Neuronal stem cell (in vitro differentiated cells): Measurements from ENCODE around the gene UBQLN1.
A peak's percentile ranks its signal among the peaks of the same experiment; 100 is the strongest.

Experiments
- DNase-seq: peaks from one replicate; pipeline ENCODE4 v3.0.0-alpha.2; 2013; ENCODE audit warnings: low spot score
- H2AFZ ChIP-seq: one replicate; pipeline ENCODE4 v1.6.1; 2013; ENCODE audit warnings: mild to moderate bottlenecking, low read length, inconsistent platforms
- H2AK5ac ChIP-seq: 2 replicates; pipeline ENCODE4 v1.6.1; 2013; ENCODE audit warnings: low read depth, mild to moderate bottlenecking, inconsistent platforms, low read length, moderate library complexity, mixed read lengths
- H2BK120ac ChIP-seq: 2 replicates; pipeline ENCODE4 v1.6.1; 2013; ENCODE audit warnings: low read depth, mild to moderate bottlenecking, inconsistent platforms, low read length, moderate library complexity, mixed read lengths
- H2BK12ac ChIP-seq: one replicate; pipeline ENCODE4 v1.6.1; 2013; ENCODE audit warnings: low read length, inconsistent platforms
- H2BK15ac ChIP-seq: 2 replicates; pipeline ENCODE4 v1.6.1; 2013; ENCODE audit warnings: mild to moderate bottlenecking, low read length, inconsistent platforms, mixed read lengths
- H2BK5ac ChIP-seq: one replicate; pipeline ENCODE4 v1.6.1; 2013; ENCODE audit warnings: inconsistent platforms, mild to moderate bottlenecking, low read length, moderate library complexity
- H3K14ac ChIP-seq: one replicate; pipeline ENCODE4 v1.6.1; 2013; ENCODE audit warnings: low read length, inconsistent platforms
- H3K18ac ChIP-seq: 2 replicates; pipeline ENCODE4 v1.6.1; 2013; ENCODE audit warnings: low read length, inconsistent platforms
- H3K23ac ChIP-seq: 2 replicates; pipeline ENCODE4 v1.6.1; 2013; ENCODE audit warnings: low read depth, mild to moderate bottlenecking, mixed read lengths, low read length, inconsistent platforms; ENCODE audit not compliant: poor library complexity
- H3K27ac ChIP-seq: replicated peaks from 3 replicates; pipeline ENCODE4 v1.5.1; 2013; ENCODE audit warnings: low read length, inconsistent platforms
- H3K27me3 ChIP-seq, 3 experiments: 2 replicates each; pipeline ENCODE4 v1.6.1; 2013; ENCODE audit warnings: low read length in 3 of 3, mild to moderate bottlenecking in 2 of 3, inconsistent platforms in 1 of 3, low read depth in 1 of 3, mixed read lengths in 1 of 3, moderate library complexity in 1 of 3; ENCODE audit not compliant: control insufficient read depth in 3 of 3, insufficient read depth in 3 of 3
- H3K36me3 ChIP-seq, 2 donors: replicated peaks in 1 of 2; 2 replicates each; pipeline ENCODE4 v1.6.1; 2013; ENCODE audit warnings: low read length in 2 of 2; ENCODE audit not compliant: control insufficient read depth in 2 of 2, insufficient read depth in 2 of 2
- H3K4ac ChIP-seq: 2 replicates; pipeline ENCODE4 v1.6.1; 2013; ENCODE audit warnings: inconsistent platforms, mild to moderate bottlenecking, low read length, moderate library complexity
- H3K4me1 ChIP-seq, 2 donors: 1 replicate in 1 of 2; 2 replicates in 1 of 2; pipeline ENCODE4 v1.6.1; 2013; ENCODE audit warnings: low read length in 2 of 2, low read depth in 1 of 2; ENCODE audit not compliant: control insufficient read depth in 2 of 2, insufficient read depth in 1 of 2
- H3K4me2 ChIP-seq: one replicate; pipeline ENCODE4 v1.6.1; 2013; ENCODE audit warnings: mild to moderate bottlenecking, low read length, inconsistent platforms; ENCODE audit not compliant: insufficient read depth, poor library complexity, severe bottlenecking
- H3K4me3 ChIP-seq, 2 donors: 2 replicates each; pipeline ENCODE4 v1.5.1; 2013; ENCODE audit warnings: low read length in 2 of 2, mild to moderate bottlenecking in 2 of 2, inconsistent platforms in 1 of 2, moderate library complexity in 1 of 2
- H3K79me1 ChIP-seq: one replicate; pipeline ENCODE4 v1.6.1; 2013; ENCODE audit warnings: low read depth, mild to moderate bottlenecking, inconsistent platforms, low read length, moderate library complexity
- H3K9ac ChIP-seq: one replicate; pipeline ENCODE4 v1.6.1; 2013; ENCODE audit warnings: mild to moderate bottlenecking, low read depth, low read length, inconsistent platforms; ENCODE audit not compliant: poor library complexity
- H3K9me3 ChIP-seq, 2 donors: replicated peaks in 1 of 2; 2 replicates each; pipeline versions ENCODE3 to v1.6.1; 2013; ENCODE audit warnings: low read length in 2 of 2, mild to moderate bottlenecking in 2 of 2, inconsistent platforms in 1 of 2, low read depth in 1 of 2, mixed read lengths in 1 of 2, moderate library complexity in 1 of 2; ENCODE audit not compliant: control insufficient read depth in 2 of 2, insufficient read depth in 1 of 2
- H4K8ac ChIP-seq: one replicate; pipeline ENCODE4 v1.6.1; 2013; ENCODE audit warnings: low read depth, mild to moderate bottlenecking, inconsistent platforms, low read length, moderate library complexity
- H4K91ac ChIP-seq: one replicate; pipeline ENCODE4 v1.6.1; 2013; ENCODE audit warnings: low read length, low read depth, mild to moderate bottlenecking, inconsistent platforms; ENCODE audit not compliant: poor library complexity
- WGBS, 2 donors: extraction: QIAGEN DNeasy Blood & Tissue Kit; methylation state at CpG; one replicate each; pipeline ENCODE4 v1.1.7; 2013; ENCODE audit warnings: missing lambda C conversion rate in 2 of 2, mixed read lengths in 1 of 2; ENCODE audit not compliant: insufficient read length in 2 of 2, insufficient replicate concordance in 1 of 2; ENCODE audit errors: extremely low coverage in 2 of 2; 5-methylcytosine and 5-hydroxymethylcytosine counted together

Gene UBQLN1

GRCh38 chr9:83633255-83633654 is 74.5 kb downstream of the UBQLN1 start:
- H3K4me2 ChIP-seq, result no peak overlapping the region
- H3K9me3 ChIP-seq, result no peaks in the 10 kb centered on the region
- no peak overlapping the region for H3K18ac ChIP-seq
- H2AFZ ChIP-seq, result no peak overlapping the region
- no peak overlapping the region for H3K4me3 ChIP-seq
- peaks cover 5 to 13% of the 10 kb centered on the region in 2 donors for H3K36me3 ChIP-seq
- no peak overlapping the region for H4K8ac ChIP-seq
- H4K91ac ChIP-seq, result no peak overlapping the region
- H3K4ac ChIP-seq, result no peak overlapping the region
- DNase-seq, result no peak
- H3K27ac ChIP-seq, result no peak overlapping the region
- H2BK12ac ChIP-seq, result no peak overlapping the region
- H3K27me3 ChIP-seq, result no peaks in the 10 kb centered on the region
- peaks cover 2% of the 10 kb centered on the region in 2 donors for H3K4me1 ChIP-seq
- H2BK5ac ChIP-seq, result no peak overlapping the region
- H2AK5ac ChIP-seq, result no peak overlapping the region
- H3K14ac ChIP-seq, result no peak overlapping the region
- no peak overlapping the region for H3K23ac ChIP-seq
- no peaks in the 10 kb centered on the region for H3K79me1 ChIP-seq
- H2BK120ac ChIP-seq, result no peak overlapping the region
- no CpG with 5 or more reads among the region's 1 CpG for WGBS, 2 donors
- H3K9ac ChIP-seq, result no peak overlapping the region
- H2BK15ac ChIP-seq, result no peak overlapping the region

DNA sequence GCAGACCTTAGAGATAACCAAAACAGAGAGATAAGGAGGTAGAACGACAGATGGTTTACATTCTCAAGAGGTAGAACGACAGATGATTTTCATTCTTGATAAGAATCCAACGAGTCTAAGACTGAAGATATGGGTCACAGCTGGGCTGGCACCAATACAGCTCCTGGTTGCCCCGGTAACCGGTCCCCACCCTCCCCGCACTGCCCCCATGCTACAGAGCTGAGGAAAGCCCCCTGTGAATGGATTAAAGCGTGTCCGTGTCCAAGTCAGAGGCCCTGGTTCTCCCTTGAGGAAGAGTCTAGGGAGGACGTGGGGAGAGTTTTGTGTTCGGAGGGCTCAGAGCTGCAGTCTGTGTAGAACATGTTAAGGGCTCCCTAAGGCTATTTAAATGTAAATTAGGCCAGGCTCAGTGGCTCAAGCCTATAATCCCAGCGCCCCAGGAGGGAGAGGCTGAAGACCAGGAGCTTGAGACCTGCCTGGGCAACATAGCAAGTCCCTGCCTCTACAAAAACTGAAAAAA is 76.8 kb downstream of the UBQLN1 start:
- Histone ChIP-seq H3K4me3 (no peak overlapping the region), H3K27me3 (no peaks in the 10 kb centered on the region), H4K91ac (no peak overlapping the region), H3K27ac (peak overlapping the region; percentile 71), H2BK15ac (no peak overlapping the region), H3K18ac (no peak overlapping the region), H4K8ac (no peak overlapping the region), H3K4ac (no peak overlapping the region), H2BK12ac (no peak overlapping the region), H2BK5ac (no peak overlapping the region), H2BK120ac (no peak overlapping the region), H3K9me3 (peaks cover 0 to 2% of the 10 kb centered on the region in 2 donors), H3K14ac (no peak overlapping the region), H3K23ac (no peak overlapping the region), H3K4me2 (no peak overlapping the region), H2AFZ (no peak overlapping the region), H3K4me1 (peaks cover 2% of the 10 kb centered on the region in 2 donors), H2AK5ac (no peak overlapping the region), H3K79me1 (no peaks in the 10 kb centered on the region), H3K36me3 (peaks cover 7 to 25% of the 10 kb centered on the region in 2 donors), H3K9ac (no peak overlapping the region)
- peak; percentile 59 for DNase-seq
- no CpG with 5 or more reads among the region's 11 CpGs for WGBS, 2 donors

GRCh38 chr9:83629433-83630104 is 78.2 kb downstream of the UBQLN1 start:
- H3K27ac ChIP-seq, result no peak overlapping the region
- H2AFZ ChIP-seq, result no peak overlapping the region
- no peak overlapping the region for H3K4me3 ChIP-seq
- no peak overlapping the region for H3K23ac ChIP-seq
- no CpG with 5 or more reads among the region's 7 CpGs for WGBS, 2 donors
- no peak overlapping the region for H2BK15ac ChIP-seq
- no peaks in the 10 kb centered on the region for H3K79me1 ChIP-seq
- no peak overlapping the region for H3K14ac ChIP-seq
- no peak overlapping the region for H3K4ac ChIP-seq
- H2BK12ac ChIP-seq, result no peak overlapping the region
- H3K18ac ChIP-seq, result no peak overlapping the region
- no peak overlapping the region for H4K8ac ChIP-seq
- DNase-seq, result no peak
- H2BK5ac ChIP-seq, result no peak overlapping the region
- peaks cover 0 to 2% of the 10 kb centered on the region in 2 donors for H3K9me3 ChIP-seq
- H3K9ac ChIP-seq, result no peak overlapping the region
- H3K4me2 ChIP-seq, result no peak overlapping the region
- no peak overlapping the region for H2AK5ac ChIP-seq
- peaks cover 7 to 25% of the 10 kb centered on the region in 2 donors for H3K36me3 ChIP-seq
- no peak overlapping the region for H4K91ac ChIP-seq
- no peak overlapping the region for H2BK120ac ChIP-seq
- H3K27me3 ChIP-seq, result no peaks in the 10 kb centered on the region
- peaks cover 2% of the 10 kb centered on the region in 2 donors for H3K4me1 ChIP-seq

GRCh38 chr9:83628540-83628939 is 79.2 kb downstream of the UBQLN1 start:
- Histone ChIP-seq H3K18ac (no peak overlapping the region), H2BK15ac (no peak overlapping the region), H3K9me3 (peaks cover 0 to 2% of the 10 kb centered on the region in 2 donors), H4K8ac (no peak overlapping the region), H2BK120ac (no peak overlapping the region), H2AK5ac (no peak overlapping the region), H3K79me1 (no peaks in the 10 kb centered on the region), H3K4ac (no peak overlapping the region), H2BK5ac (no peak overlapping the region), H3K14ac (no peak overlapping the region), H3K27me3 (no peaks in the 10 kb centered on the region), H2BK12ac (no peak overlapping the region), H3K4me3 (no peak overlapping the region), H3K27ac (no peak overlapping the region), H4K91ac (no peak overlapping the region), H3K9ac (no peak overlapping the region), H2AFZ (no peak overlapping the region), H3K4me1 (peaks cover 2 to 4% of the 10 kb centered on the region in 2 donors), H3K23ac (no peak overlapping the region), H3K36me3 (peaks cover 7 to 25% of the 10 kb centered on the region in 2 donors), H3K4me2 (no peak overlapping the region)
- WGBS, 2 donors, result no CpG with 5 or more reads among the region's 5 CpGs
- no peak for DNase-seq
